HG03159 (cell line): Measurements from ENCODE around the gene SAMD14.

Experiments
- ATAC-seq: cut with Tn5 transposase; IDR thresholded peaks from one replicate; pipeline ENCODE4 v1.9.1; 2021; ENCODE audit warnings: mild to moderate bottlenecking, moderate library complexity; ENCODE audit not compliant: unreplicated experiment

Gene SAMD14

GRCh38 chr17:50148226-50149090 is 18.5 kb upstream of the SAMD14 start:
- peak; percentile 33 for ATAC-seq

GRCh38 chr17:50147841-50148225 is 17.9 kb upstream of the SAMD14 start:
- no peak for ATAC-seq

GRCh38 chr17:50146927-50147665 is 17.1 kb upstream of the SAMD14 start:
- no peak for ATAC-seq

GRCh38 chr17:50146230-50146926 is 16.4 kb upstream of the SAMD14 start:
- ATAC-seq: no peak

- no peak for ATAC-seq
Measured at GRCh38 chr17:50145532-50146229, 15.7 kb upstream of the SAMD14 start.

GRCh38 chr17:50144845-50145531 is 15.0 kb upstream of the SAMD14 start:
- no peak for ATAC-seq

- no peak for ATAC-seq
Measured at GRCh38 chr17:50144355-50144754, 14.4 kb upstream of the SAMD14 start.

GRCh38 chr17:50143461-50144176 is 13.7 kb upstream of the SAMD14 start:
- no peak for ATAC-seq

- no peak for ATAC-seq
Measured at GRCh38 chr17:50141745-50142110, 11.8 kb upstream of the SAMD14 start.

GRCh38 chr17:50141026-50141744 is 11.2 kb upstream of the SAMD14 start:
- no peak for ATAC-seq

- peak; percentile 67 for ATAC-seq
Measured at GRCh38 chr17:50139950-50140885, 10.3 kb upstream of the SAMD14 start.

GRCh38 chr17:50139185-50139783 is 9.3 kb upstream of the SAMD14 start:
- no peak for ATAC-seq

- no peak for ATAC-seq
Measured at GRCh38 chr17:50137042-50137441, 7.1 kb upstream of the SAMD14 start.

GRCh38 chr17:50136096-50136687 is 6.2 kb upstream of the SAMD14 start:
- no peak for ATAC-seq

GRCh38 chr17:50135316-50136095 is 5.5 kb upstream of the SAMD14 start:
- no peak for ATAC-seq
